Aorta (tissue), 5 donors: ENCODE measurements around the gene PFDN5. TPM values are rescaled to one million over a fixed set of nuclear protein-coding genes. Genes with fewer than 3 reads are reported as not detected.

ENCODE experiments used
- ATAC-seq: fragments of 200-7000 bp; cut with Tn5 transposase; one replicate; pipeline ENCODE4 v1.9.1; 2022; ENCODE audit warnings: moderate library complexity; ENCODE audit not compliant: low FRiP score
- DNase-seq, 2 donors: peaks; one replicate each; pipeline ENCODE4 v3.0.0-alpha.2; 2020
- H3K27ac ChIP-seq, 2 donors: one replicate each; pipeline ENCODE4 v1.5.1; 2013; ENCODE audit warnings: low read length in 2 of 2, mild to moderate bottlenecking in 2 of 2, moderate library complexity in 2 of 2, control low read depth in 1 of 2, inconsistent platforms in 1 of 2, low read depth in 1 of 2
- H3K27me3 ChIP-seq, 2 donors: one replicate each; pipeline ENCODE4 v1.6.1; 2013; ENCODE audit warnings: control low read depth in 1 of 2, low read length in 1 of 2, mild to moderate bottlenecking in 1 of 2, moderate library complexity in 1 of 2; ENCODE audit not compliant: insufficient read depth in 2 of 2, control insufficient read depth in 1 of 2
- H3K36me3 ChIP-seq, 2 donors: one replicate each; pipeline ENCODE4 v1.6.1; 2013; ENCODE audit warnings: control low read depth in 1 of 2, low read length in 1 of 2, mild to moderate bottlenecking in 1 of 2; ENCODE audit not compliant: insufficient read depth in 2 of 2, control insufficient read depth in 1 of 2
- H3K4me1 ChIP-seq, 2 donors: one replicate each; pipeline ENCODE4 v1.6.1; 2013; ENCODE audit warnings: low read length in 2 of 2, control low read depth in 1 of 2, mild to moderate bottlenecking in 1 of 2, moderate library complexity in 1 of 2; ENCODE audit not compliant: insufficient read depth in 2 of 2, control insufficient read depth in 1 of 2
- H3K4me3 ChIP-seq, 2 donors: one replicate each; pipeline ENCODE4 v1.5.1; 2013; ENCODE audit warnings: low read length in 2 of 2, control low read depth in 1 of 2, mild to moderate bottlenecking in 1 of 2
- H3K9me3 ChIP-seq: one replicate; pipeline ENCODE4 v1.6.1; 2013; ENCODE audit warnings: mild to moderate bottlenecking, low read length; ENCODE audit not compliant: control insufficient read depth
- WGBS, 2 donors: extraction: QIAGEN DNeasy Blood & Tissue Kit; methylation state at CpG; one replicate each; pipeline ENCODE4 v1.1.7; 2013; 5-methylcytosine and 5-hydroxymethylcytosine counted together
- intact Hi-C, 2 donors: fragments of 100-400 bp; cut with DNase I; formaldehyde crosslinking; loops; one replicate each; pipeline versions ENCODE4 v1.14.2 to v1.15.0; 2022
- polyA plus RNA-seq, 2 donors: library from polyadenylated mRNA; stranded (reverse); fragments of 200-250 nt; gene quantifications; one replicate each; pipeline ENCODE4 v1.2.3, GENCODE V29; 2013
- total RNA-seq, 2 donors: library from RNA; stranded (reverse); fragmentation: NEBNext Ultra II Directional; extraction: Animal tissue kit (Norgen Biotek cat#: 25700); gene quantifications; one replicate each; pipeline ENCODE4 v1.2.1, GENCODE V29; 2021
- donor health status: healthy with polysubstance abuse.
- donor health status: Bipolar disorder and iron deficiency.
- donor health status: DM: no; HTN: no; CAD: no.
- donor health status: DM: no; HTN: no; CAD: no.
- donor health status: DM: yes; HTN: yes; CAD: no.

Gene PFDN5
- total and polyA plus RNA-seq, 4 donors, result 386 to 3,916 (median 1,047) TPM

DNA sequence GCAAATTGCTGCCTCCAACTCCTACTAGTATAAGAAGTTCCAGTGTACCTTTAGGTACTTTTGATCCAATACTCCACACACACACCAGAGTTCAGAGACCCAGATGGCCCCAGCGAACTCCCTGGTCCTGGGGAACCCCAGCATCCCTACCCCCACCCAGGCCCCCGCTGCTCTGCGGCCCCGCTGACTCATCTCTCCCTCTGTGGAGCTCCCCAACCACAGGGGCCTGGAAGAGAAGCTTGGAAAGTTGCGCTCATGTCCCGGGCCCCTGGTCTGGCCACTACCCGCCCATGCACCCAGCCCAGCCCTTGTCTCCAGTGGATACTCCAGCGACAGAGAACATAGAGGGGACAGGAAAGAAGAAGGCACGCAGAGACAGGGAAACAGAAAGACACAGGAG lies 45.1 kb downstream of the PFDN5 start:
- H3K36me3 ChIP-seq, result no peaks in the 10 kb centered on the region
- no peak overlapping the region for H3K27ac ChIP-seq
- no peak overlapping the region for H3K4me3 ChIP-seq
- no peaks in the 10 kb centered on the region for H3K27me3 ChIP-seq
- intact Hi-C loops, result no loop called here
- 84 to 85% methylated on average over 9 of the region's 9 CpGs for WGBS, 2 donors
- no peak for ATAC-seq
- DNase-seq, result no peak
- H3K9me3 ChIP-seq, result no peaks in the 10 kb centered on the region
- no peaks in the 10 kb centered on the region for H3K4me1 ChIP-seq

GRCh38 chr12:53343449-53343848 lies 48.1 kb downstream of the PFDN5 start:
- H3K4me3 ChIP-seq, result no peak overlapping the region
- H3K4me1 ChIP-seq, result no peaks in the 10 kb centered on the region
- no peak for DNase-seq
- no peaks in the 10 kb centered on the region for H3K36me3 ChIP-seq
- no peaks in the 10 kb centered on the region for H3K9me3 ChIP-seq
- no peak overlapping the region for H3K27ac ChIP-seq
- 64 to 68% methylated on average over 3 of the region's 3 CpGs for WGBS, 2 donors
- ATAC-seq, result no peak
- no peaks in the 10 kb centered on the region for H3K27me3 ChIP-seq
- intact Hi-C loops, result no loop called here

GRCh38 chr12:53343969-53344368 lies 48.6 kb downstream of the PFDN5 start:
- WGBS, 2 donors, result 93 to 98% methylated on average over 4 of the region's 4 CpGs
- Histone ChIP-seq H3K4me3 (no peak overlapping the region), H3K27me3 (no peaks in the 10 kb centered on the region), H3K27ac (no peak overlapping the region), H3K4me1 (no peaks in the 10 kb centered on the region), H3K36me3 (no peaks in the 10 kb centered on the region), H3K9me3 (no peaks in the 10 kb centered on the region)
- DNase-seq (no peak), ATAC-seq (no peak)
- intact Hi-C loops, result no loop called here

DNA sequence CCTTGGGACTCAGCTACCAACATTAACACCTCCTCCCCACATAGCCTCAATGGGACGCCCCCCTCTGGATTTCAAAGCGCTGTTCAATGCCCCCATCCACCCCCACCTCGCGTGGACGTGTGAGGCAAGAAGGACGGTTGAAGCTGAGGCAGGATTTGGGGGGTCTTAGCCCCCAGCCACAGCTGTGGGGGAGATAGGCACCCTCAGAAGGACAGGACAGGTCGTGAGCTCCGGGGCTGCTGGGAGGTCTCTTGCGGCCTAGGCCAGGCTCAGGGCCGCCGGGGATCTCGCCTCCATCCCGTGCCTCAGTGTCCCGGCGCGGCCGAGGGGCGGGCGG lies 49.1 kb downstream of the PFDN5 start:
- no peak for ATAC-seq
- Histone ChIP-seq H3K36me3 (no peaks in the 10 kb centered on the region), H3K9me3 (no peaks in the 10 kb centered on the region), H3K4me1 (no peaks in the 10 kb centered on the region), H3K27me3 (no peaks in the 10 kb centered on the region), H3K27ac (no peak overlapping the region), H3K4me3 (peak overlapping the region; percentile 72 to 76)
- intact Hi-C loops, result no loop called here
- DNase-seq, result no peak
- 3 to 5% methylated on average over 15 to 19 of the region's 19 CpGs for WGBS, 2 donors

GRCh38 chr12:53344824-53345485 lies 49.6 kb downstream of the PFDN5 start:
- DNase-seq (peak; percentile 78 to 92), ATAC-seq (peak; percentile 95)
- Histone ChIP-seq H3K27ac (peak overlapping the region; percentile 9 to 64), H3K27me3 (no peaks in the 10 kb centered on the region), H3K4me1 (no peaks in the 10 kb centered on the region), H3K9me3 (no peaks in the 10 kb centered on the region), H3K4me3 (peak overlapping the region; percentile 72 to 76), H3K36me3 (no peaks in the 10 kb centered on the region)
- intact Hi-C loops, result loop anchor here in 1 of 2 donors (1.0 kb wide), 1 partner anchor 18 kb away; no protein-coding TSS in a partner anchor
- WGBS, 2 donors, result 0% methylated on average over 41 to 50 of the region's 50 CpGs

DNA sequence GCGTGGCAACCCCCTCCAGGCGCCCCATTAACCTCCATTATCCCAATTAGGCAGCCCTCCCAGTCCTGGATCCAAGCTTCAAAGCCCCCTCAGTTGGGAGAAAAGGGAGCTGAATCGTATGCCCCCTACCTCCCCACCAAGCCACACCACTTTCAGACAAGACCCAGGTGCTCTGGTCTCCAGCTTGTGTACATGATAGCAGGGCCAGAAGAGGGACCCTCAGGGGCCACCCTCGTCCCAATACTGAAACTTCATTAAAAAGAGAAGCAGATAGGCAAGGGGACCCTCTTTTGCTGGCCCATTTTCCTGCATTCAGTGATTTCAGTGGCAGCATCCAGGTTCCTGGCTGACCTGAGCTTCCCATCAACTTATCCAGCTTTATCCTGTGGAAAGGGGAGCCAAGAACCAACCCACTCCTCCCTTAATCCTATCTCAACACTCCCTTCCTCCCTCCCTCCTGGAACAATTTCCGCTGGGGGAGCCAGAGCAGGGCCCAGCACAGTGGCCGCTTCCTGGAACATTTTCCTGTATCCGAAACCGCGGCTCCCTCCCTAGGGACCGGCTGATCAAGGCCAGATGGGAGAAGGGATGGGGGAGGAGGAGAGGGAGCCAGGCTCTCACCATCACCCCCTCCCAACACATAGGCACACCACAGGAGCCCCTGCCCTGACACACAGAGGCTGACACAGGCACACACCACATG lies 50.3 kb downstream of the PFDN5 start:
- peak; percentile 36 for ATAC-seq
- Histone ChIP-seq H3K27me3 (no peaks in the 10 kb centered on the region), H3K9me3 (no peaks in the 10 kb centered on the region), H3K4me3 (no peak overlapping the region), H3K36me3 (no peaks in the 10 kb centered on the region), H3K27ac (peak overlapping the region in 1 of 2 donors; percentile 38), H3K4me1 (no peaks in the 10 kb centered on the region)
- DNase-seq, result no peak
- intact Hi-C loops, result loop anchor here in 1 of 2 donors (1.0 kb wide), 1 partner anchor 18 kb away; no protein-coding TSS in a partner anchor
- 16 to 17% methylated on average over 10 of the region's 10 CpGs for WGBS, 2 donors

- Histone ChIP-seq H3K4me1 (no peaks in the 10 kb centered on the region), H3K9me3 (no peaks in the 10 kb centered on the region), H3K4me3 (no peak overlapping the region), H3K36me3 (no peaks in the 10 kb centered on the region), H3K27me3 (no peaks in the 10 kb centered on the region), H3K27ac (no peak overlapping the region)
- intact Hi-C loops, result no loop called here
- 93 to 96% methylated on average over 1 of the region's 1 CpG for WGBS, 2 donors
- DNase-seq (no peak), ATAC-seq (no peak)
These were observed 51.1 kb downstream of the PFDN5 start for GRCh38 chr12:53346491-53346890.

GRCh38 chr12:53347905-53348304 lies 52.6 kb downstream of the PFDN5 start:
- H3K27ac ChIP-seq, result no peak overlapping the region
- ATAC-seq, result no peak
- DNase-seq, result no peak
- intact Hi-C loops, result no loop called here
- no peak overlapping the region for H3K4me3 ChIP-seq
- no peaks in the 10 kb centered on the region for H3K4me1 ChIP-seq
- no peaks in the 10 kb centered on the region for H3K9me3 ChIP-seq
- 85 to 87% methylated on average over 4 of the region's 4 CpGs for WGBS, 2 donors
- H3K27me3 ChIP-seq, result no peaks in the 10 kb centered on the region
- no peaks in the 10 kb centered on the region for H3K36me3 ChIP-seq
